Activated naive CD8-positive, alpha-beta T cell treated with anti-CD3 and anti-CD28 coated beads, Interleukin-2, amount 50 U/mL, for 16 hours (primary cell): Measurements from ENCODE around the gene GORASP2.
A peak's percentile ranks its signal among the peaks of the same experiment; 100 is the strongest.

Experiments
- DNase-seq: peaks from one replicate; pipeline ENCODE4 v3.0.0-alpha.2; 2020; ENCODE audit warnings: low read depth, low spot score

Gene GORASP2

GRCh38 chr2:170923799-170924198, 5.3 kb upstream of the GORASP2 start:
- DNase-seq, result no peak

GRCh38 chr2:170924969-170925368, 4.1 kb upstream of the GORASP2 start:
- no peak for DNase-seq

GRCh38 chr2:170925923-170926322, 3.1 kb upstream of the GORASP2 start:
- DNase-seq, result no peak

- no peak for DNase-seq
Measured at GRCh38 chr2:170926743-170927297, 2.2 kb upstream of the GORASP2 start.

GRCh38 chr2:170928036-170928823, 823 bp upstream of the GORASP2 start:
- DNase-seq, result no peak

GRCh38 chr2:170929686-170930050, 615 bp downstream of the GORASP2 start:
- DNase-seq, result no peak

GRCh38 chr2:170930131-170930990, 1.3 kb downstream of the GORASP2 start:
- DNase-seq, result peak; percentile 29

- no peak for DNase-seq
Measured at GRCh38 chr2:170930991-170931266, 1.9 kb downstream of the GORASP2 start.

GRCh38 chr2:170932166-170932565, 3.1 kb downstream of the GORASP2 start:
- no peak for DNase-seq

- no peak for DNase-seq
Measured at GRCh38 chr2:170932948-170933347, 3.9 kb downstream of the GORASP2 start.

- no peak for DNase-seq
Measured at GRCh38 chr2:170937709-170938379, 8.8 kb downstream of the GORASP2 start.

GRCh38 chr2:170940066-170940465, 11.0 kb downstream of the GORASP2 start:
- no peak for DNase-seq

GRCh38 chr2:170942615-170943014, 13.6 kb downstream of the GORASP2 start:
- DNase-seq, result no peak

- no peak for DNase-seq
Measured at GRCh38 chr2:170943041-170943440, 14.0 kb downstream of the GORASP2 start.

- DNase-seq, result no peak
Measured at GRCh38 chr2:170943596-170943995, 14.5 kb downstream of the GORASP2 start.

GRCh38 chr2:170944545-170944944, 15.5 kb downstream of the GORASP2 start:
- no peak for DNase-seq

- DNase-seq, result no peak
Measured at GRCh38 chr2:170949415-170949814, 20.4 kb downstream of the GORASP2 start.

GRCh38 chr2:170950221-170950761, 21.2 kb downstream of the GORASP2 start:
- DNase-seq, result no peak

GRCh38 chr2:170953941-170954340, 24.9 kb downstream of the GORASP2 start:
- DNase-seq, result no peak

GRCh38 chr2:170963386-170963785, 34.3 kb downstream of the GORASP2 start:
- DNase-seq, result no peak

- DNase-seq, result no peak
Measured at GRCh38 chr2:170965446-170966225, 36.6 kb downstream of the GORASP2 start.
